GM12873 (cell line): ENCODE measurements around the gene ARHGAP26.

Source experiments
- CTCF ChIP-seq: IDR thresholded peaks from 2 replicates; pipeline ENCODE4 v1.5.1; 2012; ENCODE audit warnings: low read depth, mild to moderate bottlenecking, moderate library complexity, low read length, control low read depth; ENCODE audit not compliant: insufficient read depth; ENCODE audit errors: missing control alignments

The ARHGAP26 gene

DNA sequence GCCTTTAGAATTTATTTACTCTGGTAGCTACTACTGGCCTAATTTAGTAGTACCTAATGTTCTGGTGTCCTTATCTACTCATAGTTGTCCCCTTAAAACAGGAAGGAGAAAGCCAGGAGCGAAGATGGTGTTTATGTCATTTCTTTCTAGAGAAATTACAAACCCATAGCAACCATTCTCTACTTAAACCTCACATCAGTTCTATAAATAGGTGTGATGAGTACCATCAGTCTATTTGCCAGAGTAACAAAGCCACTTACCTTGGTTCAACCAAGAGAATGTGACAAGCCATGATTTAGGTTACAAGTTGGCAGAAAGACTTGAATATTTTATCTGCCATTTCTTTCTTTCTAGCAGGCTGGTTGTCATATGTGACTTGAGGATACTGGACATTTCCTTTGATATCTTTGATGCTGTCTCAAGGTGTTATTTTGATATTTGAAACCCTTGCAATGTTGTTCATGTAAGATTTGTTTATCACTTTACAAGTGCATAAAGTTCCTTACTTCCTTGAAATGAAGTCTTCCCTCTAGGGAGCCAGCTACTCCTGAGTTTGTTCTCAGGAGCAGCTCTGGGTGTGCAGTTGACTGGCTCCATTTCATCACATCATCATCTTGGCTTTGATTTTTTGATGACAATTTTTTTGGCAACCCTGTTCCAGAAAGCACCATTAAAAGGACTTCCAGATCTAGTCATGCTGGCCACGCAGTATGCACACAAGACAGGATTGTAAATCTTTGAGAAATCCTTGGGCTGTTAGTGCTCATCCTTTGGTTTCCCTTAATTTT, 286.8 kb downstream of the ARHGAP26 start:
- no peak for TF ChIP-seq CTCF

DNA sequence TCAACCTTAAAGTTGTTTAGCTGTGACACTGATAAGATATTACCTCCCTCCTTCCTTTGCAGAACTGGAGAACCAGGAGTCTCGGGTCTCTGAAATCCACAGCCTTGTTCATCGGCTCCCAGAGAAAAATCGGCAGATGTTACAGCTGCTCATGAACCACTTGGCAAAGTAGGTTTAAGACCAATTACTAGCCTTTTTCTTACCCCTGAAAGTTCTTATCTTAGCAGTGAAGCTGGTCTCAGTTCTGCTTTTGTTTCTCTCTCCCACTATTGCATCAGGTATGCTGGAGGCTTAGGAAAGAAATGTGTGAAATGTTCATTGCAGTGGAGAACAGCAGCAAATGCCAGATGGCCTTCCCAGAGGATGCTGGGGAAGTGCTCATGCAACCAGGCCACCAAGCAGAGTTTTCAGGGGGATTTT, 287.4 kb downstream of the ARHGAP26 start:
- no peak for TF ChIP-seq CTCF

GRCh38 chr5:143059355-143059754, 289.2 kb downstream of the ARHGAP26 start:
- TF ChIP-seq CTCF, result no peak

- TF ChIP-seq CTCF, result no peak
Observed at GRCh38 chr5:143059976-143060765, 290.0 kb downstream of the ARHGAP26 start.

GRCh38 chr5:143061161-143061945, 291.2 kb downstream of the ARHGAP26 start:
- no peak for TF ChIP-seq CTCF

- TF ChIP-seq CTCF, result no peak
Observed at GRCh38 chr5:143062379-143062778, 292.2 kb downstream of the ARHGAP26 start.
